LNCAP (cell line): ENCODE data around the gene CYP4F22.

Experiments used
- CTCF ChIP-seq: fragments of 450-650 bp; IDR thresholded peaks from 2 replicates; pipeline ENCODE4 v1.5.1; 2017; ENCODE audit warnings: mild to moderate bottlenecking

CYP4F22 gene

GRCh38 chr19:15508035-15508710, at the start of gene CYP4F22:
TSS of gene CYP4F22 (plus strand) at chr19:15508525. CDS start at chr19:15525337, 16,812 bp downstream.
- TF ChIP-seq CTCF, result no peak

- TF ChIP-seq CTCF, result no peak
Measured at GRCh38 chr19:15461694-15462093, 46.6 kb upstream of the CYP4F22 start.

GRCh38 chr19:15463861-15464371, 44.4 kb upstream of the CYP4F22 start:
- TF ChIP-seq CTCF, result no peak

- TF ChIP-seq CTCF, result no peak
Measured at GRCh38 chr19:15464394-15465385, 43.6 kb upstream of the CYP4F22 start, which contains the start of gene RASAL3. TSS of gene RASAL3 (minus strand) at chr19:15464544. CDS start at chr19:15464358, 186 bp downstream.

GRCh38 chr19:15466851-15467733, 41.2 kb upstream of the CYP4F22 start:
- no peak for TF ChIP-seq CTCF

- TF ChIP-seq CTCF, result no peak
Measured at GRCh38 chr19:15467734-15468214, 40.6 kb upstream of the CYP4F22 start.
